HG03520 (cell line): ENCODE results near the gene MTERF1.

Experiments used
- ATAC-seq: cut with Tn5 transposase; IDR thresholded peaks from one replicate; pipeline ENCODE4 v1.9.1; 2021; ENCODE audit warnings: mild to moderate bottlenecking, moderate library complexity; ENCODE audit not compliant: unreplicated experiment

MTERF1 gene

GRCh38 chr7:91835826-91836368 is 44.6 kb downstream of the MTERF1 start:
- ATAC-seq: no peak

DNA sequence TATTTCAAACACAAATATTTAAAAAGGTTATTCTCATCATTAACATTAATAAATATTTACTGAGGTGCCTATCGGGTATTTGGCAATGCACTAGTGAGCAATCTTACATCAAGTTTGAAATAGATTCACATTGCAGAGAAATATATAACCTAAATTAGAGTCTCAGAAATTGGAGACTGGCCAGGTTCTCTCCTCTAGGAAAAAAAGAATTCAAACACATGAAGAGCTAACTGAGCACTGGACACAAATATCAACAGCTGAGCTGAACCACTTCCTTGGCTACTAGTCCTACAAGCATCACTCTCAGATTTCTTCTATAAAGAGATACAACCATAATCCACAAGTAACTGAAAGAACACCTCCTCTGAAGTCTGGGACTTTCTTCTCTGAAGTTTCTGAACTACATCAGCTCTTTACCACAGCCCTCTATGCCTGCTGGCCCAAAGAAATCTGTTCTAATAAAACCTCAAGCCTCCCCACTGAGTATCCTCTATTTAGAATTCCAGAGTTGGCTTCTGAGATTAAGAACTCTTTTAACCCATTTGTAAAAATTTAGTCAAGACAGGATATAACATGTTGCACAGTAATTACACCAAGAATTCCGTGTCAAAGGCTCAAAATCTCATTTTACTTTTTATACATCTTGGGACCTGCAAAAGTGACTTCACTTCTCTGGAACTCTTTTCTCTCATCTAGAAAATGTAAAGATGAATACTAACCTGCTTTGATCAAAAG is 45.2 kb downstream of the MTERF1 start:
- ATAC-seq: no peak

GRCh38 chr7:91832493-91833045 is 47.9 kb downstream of the MTERF1 start:
- no peak for ATAC-seq

DNA sequence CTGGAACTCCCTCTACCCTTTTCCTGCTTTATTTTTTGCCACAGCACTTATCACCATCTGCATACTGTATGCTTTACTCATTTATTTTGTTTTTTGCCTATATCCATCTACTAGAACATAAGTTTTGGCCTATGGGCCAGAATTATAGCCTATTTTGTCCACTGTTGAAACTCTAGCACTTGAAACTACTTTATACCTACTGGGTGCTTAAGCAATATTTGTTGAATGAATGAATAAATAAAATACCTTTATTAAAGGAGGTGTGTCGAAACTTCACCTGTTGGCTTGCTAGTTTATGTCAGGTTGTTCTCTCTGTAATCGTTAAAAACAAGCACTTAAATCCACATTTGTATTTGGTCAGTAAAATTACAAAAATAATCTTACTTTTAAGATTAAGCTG is 53.3 kb downstream of the MTERF1 start:
- no peak for ATAC-seq

GRCh38 chr7:91826377-91826776 is 54.1 kb downstream of the MTERF1 start:
- ATAC-seq: no peak

DNA sequence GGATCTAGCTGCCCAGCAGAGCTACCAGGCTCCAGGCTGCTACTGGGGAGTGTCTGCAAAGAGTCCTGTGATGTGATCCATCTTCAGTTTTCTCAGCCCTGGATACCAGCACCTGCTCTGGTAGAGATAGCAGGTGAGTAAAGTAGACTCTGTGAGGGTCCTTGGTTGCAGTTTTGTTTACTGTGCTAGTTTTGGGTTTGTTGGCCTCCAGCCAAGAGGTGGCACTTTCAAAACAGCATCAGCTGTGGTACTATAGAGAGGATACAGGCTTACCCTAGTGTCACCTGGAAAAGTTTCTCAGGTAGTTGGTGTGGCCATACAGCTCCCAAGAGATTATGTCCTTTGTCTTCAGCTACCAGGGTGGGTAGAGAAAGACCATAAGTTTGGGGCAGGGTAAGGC is 56.3 kb downstream of the MTERF1 start:
- ATAC-seq: no peak
